HL-60 (cell line): ENCODE results near the gene ABCG1.

Experiments
- DNase-seq, 2 experiments: peaks; one replicate each; pipeline ENCODE4 v3.0.0-alpha.2; 2010 to 2020; ENCODE audit warnings: low read depth in 1 of 2, low spot score in 1 of 2
- H3K27ac ChIP-seq: fragments of 250-450 bp; sonication (Bioruptor Pico); replicated peaks from 2 replicates; pipeline ENCODE4 v1.5.1; 2020; ENCODE audit warnings: mild to moderate bottlenecking, moderate library complexity
- H3K27me3 ChIP-seq: fragments of 250-450 bp; sonication (Bioruptor Pico); 2 replicates; pipeline ENCODE4 v1.5.1; 2021; ENCODE audit warnings: mild to moderate bottlenecking, moderate library complexity; ENCODE audit not compliant: insufficient read depth, poor library complexity, severe bottlenecking
- H3K4me3 ChIP-seq: replicated peaks from 2 replicates; pipeline ENCODE4 v1.5.1; 2011; ENCODE audit warnings: mild to moderate bottlenecking, control low read depth, low read length; ENCODE audit not compliant: insufficient read depth
- CTCF ChIP-seq: IDR thresholded peaks from one replicate; pipeline ENCODE4 v1.5.1; 2011; ENCODE audit warnings: low read length, control low read depth, inconsistent platforms; ENCODE audit not compliant: insufficient read depth
- GABPA ChIP-seq: IDR thresholded peaks from 2 replicates; pipeline ENCODE4 v1.6.1; 2012; ENCODE audit warnings: low read depth
- POLR2AphosphoS5 ChIP-seq: IDR thresholded peaks from 2 replicates; pipeline ENCODE4 v1.6.1; 2012; ENCODE audit warnings: low read depth
- REST ChIP-seq: IDR thresholded peaks from 2 replicates; pipeline ENCODE4 v1.6.1; 2012; ENCODE audit warnings: low read depth; ENCODE audit not compliant: insufficient replicate concordance
- SPI1 ChIP-seq: IDR thresholded peaks from 2 replicates; pipeline ENCODE4 v1.6.1; 2012; ENCODE audit warnings: low read depth, mild to moderate bottlenecking, borderline replicate concordance

The ABCG1 gene

GRCh38 chr21:42278451-42279149 lies 59.7 kb downstream of the ABCG1 start:
- Histone ChIP-seq H3K4me3 (no peak overlapping the region), H3K27me3 (no peaks in the 10 kb centered on the region), H3K27ac (no peak overlapping the region)
- TF ChIP-seq REST (no peak), CTCF (no peak), SPI1 (no peak), POLR2AphosphoS5 (no peak), GABPA (no peak)
- no peak for DNase-seq

DNA sequence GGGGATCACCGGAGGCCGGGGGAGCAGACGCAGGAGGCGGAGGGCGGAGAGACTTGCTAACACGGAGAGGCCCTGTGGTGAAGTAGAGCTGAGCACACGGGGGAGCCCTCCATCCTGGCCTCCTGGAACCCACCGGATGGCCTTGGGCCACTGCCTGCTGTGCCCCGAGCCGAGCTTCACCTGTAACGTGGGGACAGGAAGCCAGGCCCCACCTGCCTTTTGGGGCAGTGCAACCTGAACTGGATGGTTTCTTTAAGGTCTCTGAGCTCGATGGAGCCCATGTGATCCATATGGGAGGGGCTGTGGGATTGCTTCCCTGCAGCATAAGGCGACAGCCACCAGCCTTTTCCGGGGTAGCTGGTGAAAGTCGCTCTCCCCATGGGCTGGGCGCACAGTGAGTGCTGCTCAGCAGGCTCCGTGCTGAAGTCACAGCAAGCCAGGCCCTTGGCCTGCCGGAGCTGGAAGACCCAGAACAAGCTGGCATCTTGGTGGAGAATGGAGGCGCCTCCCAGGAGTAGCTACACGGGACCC lies 60.5 kb downstream of the ABCG1 start:
- H3K27ac ChIP-seq = no peak overlapping the region
- DNase-seq = no peak
- no peaks in the 10 kb centered on the region for H3K27me3 ChIP-seq
- no peak overlapping the region for H3K4me3 ChIP-seq
- TF ChIP-seq CTCF (no peak), GABPA (no peak), SPI1 (no peak), POLR2AphosphoS5 (no peak)

GRCh38 chr21:42279888-42280287 lies 60.9 kb downstream of the ABCG1 start:
- Histone ChIP-seq H3K4me3 (no peak overlapping the region), H3K27ac (no peak overlapping the region), H3K27me3 (no peaks in the 10 kb centered on the region)
- no peak for DNase-seq
- TF ChIP-seq POLR2AphosphoS5 = no peak
- no peak for TF ChIP-seq REST
- no peak for TF ChIP-seq GABPA
- no peak for TF ChIP-seq SPI1
- TF ChIP-seq CTCF = no peak
